ENCODE measurements around the gene ADCY9. TPM values are rescaled to one million over a fixed set of nuclear protein-coding genes. Genes with fewer than 3 reads are reported as not detected.
"Not testable (repeated sequence)": the region's sequence is repeated elsewhere in the genome, so short reads cannot be mapped to it uniquely, and the experiment has no call there.

ADCY9 gene
- total RNA-seq, 1 donor from 2014 or later: 6.5 TPM

- peak; percentile 52 to 68 for DNase-seq (ENCODE audit: low spot score in 2 of 2)
- FAIRE-seq: no peak
Observed at GRCh38 chr16:3938843-3939624, 177.2 kb downstream of the ADCY9 start.

DNA sequence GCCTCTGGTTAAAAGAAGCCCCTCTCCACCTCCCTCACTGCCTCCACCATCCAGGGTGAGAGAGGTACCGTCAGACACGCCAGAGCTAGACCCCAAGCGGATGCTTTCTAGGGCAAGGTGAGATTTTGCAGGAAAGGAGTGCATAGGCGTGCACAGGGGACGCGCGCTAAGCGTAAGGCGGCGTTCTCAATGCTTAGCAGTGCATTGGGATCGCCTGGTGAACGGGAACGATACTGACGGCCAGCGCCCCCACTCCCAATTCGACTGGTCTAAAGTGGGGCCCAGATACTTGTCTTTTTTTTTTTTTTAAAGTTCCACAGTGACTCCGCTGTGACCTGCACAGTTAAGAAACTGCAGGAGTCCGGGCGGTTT is 177.8 kb downstream of the ADCY9 start:
- FAIRE-seq (no peak), DNase-seq (ENCODE audit: low spot score in 2 of 2) (no peak)

GRCh38 chr16:3937066-3937875 is 179.0 kb downstream of the ADCY9 start:
- FAIRE-seq (no peak), DNase-seq (ENCODE audit: low spot score in 2 of 2) (no peak)

- DNase-seq (ENCODE audit: low spot score in 2 of 2) (no peak), FAIRE-seq (no peak)
Observed at GRCh38 chr16:3935921-3936320, 180.3 kb downstream of the ADCY9 start.

GRCh38 chr16:3934491-3935181 is 181.6 kb downstream of the ADCY9 start:
- no peak for FAIRE-seq
- no peak for DNase-seq (ENCODE audit: low spot score in 2 of 2)

DNA sequence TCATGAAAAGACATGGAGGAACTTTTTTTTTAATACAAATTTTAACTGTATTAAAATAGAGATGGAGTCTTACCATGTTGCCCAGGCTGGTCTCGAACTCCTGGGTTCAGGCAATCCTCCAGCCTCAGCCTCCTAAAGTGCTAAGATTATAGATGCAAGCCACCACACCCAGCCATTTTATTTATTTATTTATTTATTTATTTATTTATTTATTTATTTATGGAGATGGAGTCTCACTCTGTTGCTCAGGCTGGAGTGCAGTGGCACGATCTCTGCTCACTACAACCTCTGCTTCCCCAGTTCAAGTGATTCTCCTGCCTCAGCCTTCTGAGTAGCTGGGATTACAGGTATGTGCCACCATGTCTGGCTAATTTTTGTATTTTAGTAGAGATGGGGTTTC is 189.1 kb downstream of the ADCY9 start:
- DNase-seq (ENCODE audit: low spot score in 2 of 2); FAIRE-seq: not testable (repeated sequence)

DNA sequence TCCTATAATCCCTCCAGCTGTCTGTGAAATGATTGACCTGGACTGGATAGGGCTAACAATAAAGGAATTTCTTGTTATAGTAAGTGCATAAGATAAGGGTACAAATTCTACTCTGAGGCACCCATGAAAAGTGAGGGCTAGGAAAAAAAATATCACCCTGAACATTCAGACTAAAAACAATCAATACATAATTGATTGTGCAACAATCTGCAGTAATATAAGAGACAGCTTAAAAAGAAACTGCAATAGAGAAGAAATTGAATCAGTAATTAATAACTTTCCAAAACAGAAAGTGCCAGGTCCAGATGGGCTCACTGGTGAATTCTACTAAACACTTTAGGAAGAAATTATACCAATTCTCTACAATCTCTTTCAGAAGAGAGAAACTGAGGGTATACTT is 191.5 kb downstream of the ADCY9 start:
- no peak for DNase-seq (ENCODE audit: low spot score in 2 of 2)
- FAIRE-seq: no peak

- FAIRE-seq (no peak), DNase-seq (ENCODE audit: low spot score in 2 of 2) (no peak)
Observed at GRCh38 chr16:3922241-3922640, 194.0 kb downstream of the ADCY9 start.

DNA sequence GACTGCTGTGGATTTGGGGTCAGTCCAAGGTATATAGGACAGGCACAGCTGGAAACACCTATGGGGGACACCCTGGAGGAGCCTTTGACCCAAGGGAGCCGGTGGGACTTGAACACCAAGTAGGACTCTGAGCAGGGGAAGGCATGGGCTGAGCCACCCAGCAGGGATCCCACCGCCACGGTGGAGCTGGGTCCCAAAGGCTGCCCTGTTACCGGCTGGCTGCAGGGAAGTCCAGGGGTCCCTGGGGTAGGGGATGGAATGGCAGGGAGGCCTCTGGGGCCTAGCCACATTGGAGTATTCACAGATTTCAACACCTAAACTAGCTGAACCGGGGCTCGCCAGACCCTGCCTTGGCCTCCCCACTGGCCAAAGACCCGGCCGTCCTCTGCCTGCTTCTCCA is 196.0 kb downstream of the ADCY9 start:
- FAIRE-seq: no peak
- no peak for DNase-seq (ENCODE audit: low spot score in 2 of 2)

- FAIRE-seq (no peak), DNase-seq (ENCODE audit: low spot score in 2 of 2) (no peak)
Observed at GRCh38 chr16:3919413-3919812, 196.8 kb downstream of the ADCY9 start.

DNA sequence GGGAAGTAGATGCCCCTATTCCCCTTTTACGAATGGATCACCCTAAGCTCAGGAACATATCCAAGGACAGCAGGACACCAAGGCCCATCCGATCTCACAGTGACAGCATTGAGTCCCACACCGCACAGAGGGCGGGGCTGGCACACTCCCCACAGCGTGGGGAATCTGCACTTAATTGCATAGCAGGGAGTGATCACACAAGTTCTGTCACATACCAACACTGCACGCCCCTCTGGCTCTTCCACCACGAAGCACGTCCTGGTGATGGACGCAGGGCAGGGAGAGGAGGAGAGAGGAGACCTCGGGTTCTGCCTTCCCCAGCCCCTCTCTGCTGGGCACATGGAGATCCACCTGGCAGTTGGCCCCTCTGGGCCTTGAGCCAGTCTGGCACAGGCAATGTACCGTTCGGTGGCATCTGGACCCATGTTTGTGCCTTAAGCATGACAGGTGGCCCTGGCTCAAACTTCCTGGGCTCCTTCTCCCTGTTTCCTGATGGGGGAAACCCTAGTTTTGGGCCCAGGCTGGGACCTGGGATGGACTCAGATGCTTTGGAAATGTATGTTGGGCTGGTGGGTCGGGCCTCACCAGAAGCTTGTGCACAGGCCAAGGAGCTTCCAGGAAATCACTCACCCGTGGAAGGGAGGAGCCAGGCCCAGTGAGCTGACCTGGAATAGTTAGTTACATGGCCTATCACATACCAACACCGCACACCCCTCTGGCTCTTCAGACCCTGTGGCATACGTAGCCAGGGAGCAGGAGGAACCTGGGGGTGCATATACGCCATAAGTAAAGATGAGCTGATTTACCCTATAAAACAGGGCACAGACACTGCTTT is 200.6 kb downstream of the ADCY9 start:
- FAIRE-seq (no peak), DNase-seq (ENCODE audit: low spot score in 2 of 2) (no peak)

DNA sequence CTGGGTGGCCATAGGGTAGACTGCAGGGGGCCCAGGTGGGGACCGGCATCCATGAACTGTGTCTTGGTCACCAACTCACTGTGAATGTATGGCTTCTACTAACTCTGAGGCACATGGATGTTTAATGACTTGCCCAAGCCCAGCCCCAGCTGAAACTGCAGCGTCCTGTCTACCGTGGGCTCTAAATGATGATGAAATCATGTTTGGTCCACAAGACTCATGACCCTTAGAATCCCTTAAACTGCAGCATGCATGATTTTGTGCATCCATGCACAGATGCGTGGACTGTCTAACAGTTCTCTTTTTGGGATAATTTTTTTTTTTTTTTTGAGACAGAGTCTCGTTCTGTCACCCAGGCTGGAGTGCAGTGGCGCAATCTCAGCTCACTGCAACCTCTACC is 203.3 kb downstream of the ADCY9 start:
- no peak for DNase-seq (ENCODE audit: low spot score in 2 of 2)
- FAIRE-seq: no peak

Small RNA genes within 50 kb of the gene (small RNA-seq; reads per million reads assigned to genes)
- not detected for gene AC009171.1

Other genes with a start within 250 kb of the ADCY9 start
- gene CREBBP, start 235.7 kb downstream of the ADCY9 start, total RNA-seq: 37.5 TPM
- under 0.01 TPM for gene SRL, start 125.6 kb upstream of the ADCY9 start, total RNA-seq
- gene TFAP4, start 156.6 kb upstream of the ADCY9 start, total RNA-seq: 14.7 TPM
- gene GLIS2, start 199.6 kb upstream of the ADCY9 start, total RNA-seq: 8.6 TPM
- 28.5 TPM for gene PAM16, start 234.9 kb upstream of the ADCY9 start, total RNA-seq